GM21526 (cell line): ENCODE measurements around the gene IL1RAPL2.
"Not testable (repeated sequence)": the region's sequence is repeated elsewhere in the genome, so short reads cannot be mapped to it uniquely, and the experiment has no call there.

ENCODE experiments used
- ATAC-seq: cut with Tn5 transposase; IDR thresholded peaks from one replicate; pipeline ENCODE4 v1.9.1; 2021; ENCODE audit warnings: moderate library complexity; ENCODE audit not compliant: unreplicated experiment, low FRiP score

IL1RAPL2 gene

GRCh38 chrX:105134273-105134672 is 568.3 kb downstream of the IL1RAPL2 start:
- no peak for ATAC-seq

- ATAC-seq: no peak
Observed at GRCh38 chrX:105136786-105137185, 570.8 kb downstream of the IL1RAPL2 start.

GRCh38 chrX:105150036-105150435 is 584.0 kb downstream of the IL1RAPL2 start:
- no peak for ATAC-seq

GRCh38 chrX:105150557-105150956 is 584.6 kb downstream of the IL1RAPL2 start:
- ATAC-seq: no peak

- no peak for ATAC-seq
Observed at GRCh38 chrX:105167233-105167632, 601.2 kb downstream of the IL1RAPL2 start.

GRCh38 chrX:105168577-105168976 is 602.6 kb downstream of the IL1RAPL2 start:
- ATAC-seq: no peak

GRCh38 chrX:105173071-105173470 is 607.1 kb downstream of the IL1RAPL2 start:
- no peak for ATAC-seq

GRCh38 chrX:105179644-105180043 is 613.6 kb downstream of the IL1RAPL2 start:
- no peak for ATAC-seq

GRCh38 chrX:105189093-105189492 is 623.1 kb downstream of the IL1RAPL2 start:
- ATAC-seq: no peak

GRCh38 chrX:105190252-105190853 is 624.4 kb downstream of the IL1RAPL2 start:
- ATAC-seq: no peak

- ATAC-seq: peak; percentile 59
Observed at GRCh38 chrX:105191878-105192277, 625.9 kb downstream of the IL1RAPL2 start.

- ATAC-seq: no peak
Observed at GRCh38 chrX:105209406-105209805, 643.4 kb downstream of the IL1RAPL2 start.

GRCh38 chrX:105210258-105210657 is 644.3 kb downstream of the IL1RAPL2 start:
- ATAC-seq: no peak

GRCh38 chrX:105211066-105211575 is 645.1 kb downstream of the IL1RAPL2 start:
- ATAC-seq: no peak

- no peak for ATAC-seq
Observed at GRCh38 chrX:105219454-105220401, 653.7 kb downstream of the IL1RAPL2 start.

- no peak for ATAC-seq
Observed at GRCh38 chrX:105220636-105221035, 654.6 kb downstream of the IL1RAPL2 start, which contains the start of gene TEX13A. Gene TEX13A, minus strand, starts transcription at chrX:105220694. Its CDS starts 297 bp downstream, at chrX:105220397.

GRCh38 chrX:105221374-105221773 is 655.4 kb downstream of the IL1RAPL2 start:
- ATAC-seq: no peak

GRCh38 chrX:105226499-105226898 is 660.5 kb downstream of the IL1RAPL2 start:
- ATAC-seq: no peak

- ATAC-seq: no peak
Observed at GRCh38 chrX:105228602-105229001, 662.6 kb downstream of the IL1RAPL2 start.

GRCh38 chrX:105229146-105229545 is 663.1 kb downstream of the IL1RAPL2 start:
- no peak for ATAC-seq

- ATAC-seq: not testable (repeated sequence)
Observed at GRCh38 chrX:105237407-105237806, 671.4 kb downstream of the IL1RAPL2 start.
